GM12878 (cell line): Measurements from ENCODE around the gene RPS3A. TPM values are rescaled to one million over a fixed set of nuclear protein-coding genes. Genes with fewer than 3 reads are reported as not detected.

Experiments used
- ATAC-seq: fragments of 200-7000 bp; cut with Tn5 transposase; 3 replicates; pipeline ENCODE4 v1.9.1; 2020; ENCODE audit warnings: mild to moderate bottlenecking, moderate library complexity
- BruUV-seq: library from RNA; stranded (reverse); fragments of 400-500 nt; replicated peaks from 2 replicates; lab custom pipeline; 2021; lab: Mats Ljungman, UMichigan
- CTCF ChIA-PET: fragments of 300-600 bp; sonication (Branson Sonifier 250); formaldehyde crosslinking; extraction: SDS; loops from one replicate; lab custom pipeline; 2021; ENCODE audit warnings: inconsistent platforms; lab: Yijun Ruan, JAX
- POLR2A ChIA-PET: fragments of 350-600 bp; formaldehyde crosslinking; extraction: SDS; loops from one replicate; lab custom pipeline; 2021; ENCODE audit warnings: inconsistent platforms; lab: Charles Lee
- RAD21 ChIA-PET: fragments of 300-600 bp; sonication (Branson Sonifier 250); formaldehyde crosslinking; loops from one replicate; lab custom pipeline; 2023; ENCODE audit warnings: antibody characterized with exemption; ENCODE audit not compliant: unreplicated experiment; lab: Charles Lee
- SMC1A ChIA-PET: fragments of 300-600 bp; sonication (Branson Sonifier 250); formaldehyde crosslinking; loops from one replicate; lab custom pipeline; 2023; ENCODE audit not compliant: unreplicated experiment, uncharacterized antibody; lab: Charles Lee
- DNase-seq: peaks from one replicate; pipeline ENCODE4 v3.0.0-alpha.2; 2011; ENCODE audit warnings: low read depth, low spot score
- FAIRE-seq: peaks from 3 replicates; lab custom pipeline; 2011; peaks lifted over from hg19 to GRCh38; lab: Jason Lieb, UNC
- H2AFZ ChIP-seq: 2 replicates; pipeline ENCODE4 v1.6.0; 2011; ENCODE audit warnings: low read depth, low read length, control low read depth; ENCODE audit not compliant: control insufficient read depth
- H3K27ac ChIP-seq: 2 replicates; pipeline ENCODE4 v1.5.1; 2011; ENCODE audit warnings: control low read depth; ENCODE audit not compliant: control insufficient read depth, insufficient read depth
- H3K27me3 ChIP-seq, 2 experiments: replicated peaks in 1 of 2; 2 replicates each; pipeline versions ENCODE4 v1.6.0 to v1.6.1; 2011; ENCODE audit warnings: low read length in 1 of 2; ENCODE audit not compliant: control insufficient read depth in 2 of 2, insufficient read depth in 2 of 2
- H3K36me3 ChIP-seq, 2 experiments: 2 replicates each; pipeline ENCODE4 v1.5.1; 2011; ENCODE audit warnings: low read length in 1 of 2; ENCODE audit not compliant: control insufficient read depth in 2 of 2, insufficient read depth in 2 of 2
- H3K4me1 ChIP-seq: 2 replicates; pipeline ENCODE4 v1.6.1; 2011; ENCODE audit warnings: mild to moderate bottlenecking, low read length, moderate library complexity, mixed read lengths; ENCODE audit not compliant: control insufficient read depth, insufficient read depth
- H3K4me2 ChIP-seq: 2 replicates; pipeline ENCODE4 v1.6.0; 2011; ENCODE audit warnings: control low read depth; ENCODE audit not compliant: control insufficient read depth, insufficient read depth
- H3K4me3 ChIP-seq: fragments of 200-600 bp; sonication (generic); 2 replicates; pipeline ENCODE4 v1.5.1; 2016
- H3K79me2 ChIP-seq: 2 replicates; pipeline ENCODE4 v1.6.0; 2011; ENCODE audit warnings: low read length; ENCODE audit not compliant: control insufficient read depth, insufficient read depth
- H3K9ac ChIP-seq: 2 replicates; pipeline ENCODE4 v1.8.0; 2011; ENCODE audit warnings: low read length, control low read depth, mixed read lengths; ENCODE audit not compliant: control insufficient read depth, insufficient read depth
- H3K9me3 ChIP-seq: replicated peaks from 3 replicates; pipeline ENCODE4 v1.5.1; 2011; ENCODE audit warnings: mild to moderate bottlenecking, low read length; ENCODE audit not compliant: control insufficient read depth, insufficient read depth
- H4K20me1 ChIP-seq: 2 replicates; pipeline ENCODE4 v1.6.0; 2011; ENCODE audit not compliant: control insufficient read depth, insufficient read depth
- BCL11A ChIP-seq: IDR thresholded peaks from 2 replicates; pipeline ENCODE4 v1.6.1; 2011; ENCODE audit warnings: low read depth, low read length
- JUNB ChIP-seq: IDR thresholded peaks from 2 replicates; pipeline ENCODE4 v1.6.1; 2016; ENCODE audit warnings: antibody characterized with exemption, mild to moderate bottlenecking
- NR2C1 ChIP-seq: fragments of 450-650 bp; IDR thresholded peaks from 2 replicates; pipeline ENCODE4 v1.6.1; 2017; ENCODE audit warnings: antibody characterized with exemption, mild to moderate bottlenecking, moderate library complexity
- NRF1 ChIP-seq: conservative IDR thresholded peaks from 2 replicates; pipeline ENCODE4 v1.6.1; 2011; ENCODE audit warnings: mild to moderate bottlenecking, low read depth, low read length, improper control_type of control experiment
- POLR2A ChIP-seq: IDR thresholded peaks from 2 replicates; pipeline ENCODE4 v1.6.1; 2011; ENCODE audit warnings: low read depth, mild to moderate bottlenecking, low read length
- POLR2AphosphoS2 ChIP-seq: IDR thresholded peaks from 2 replicates; pipeline ENCODE4 v1.6.1; 2011; ENCODE audit warnings: low read depth, mild to moderate bottlenecking, low read length, improper control_type of control experiment, moderate library complexity
- RUNX3 ChIP-seq: IDR thresholded peaks from 2 replicates; pipeline ENCODE4 v1.6.1; 2012; ENCODE audit warnings: low read length, inconsistent platforms
- SMAD5 ChIP-seq: IDR thresholded peaks from 2 replicates; pipeline ENCODE4 v1.6.1; 2016; ENCODE audit warnings: antibody characterized with exemption, low read depth
- TCF12 ChIP-seq: IDR thresholded peaks from 2 replicates; pipeline ENCODE4 v1.6.1; 2011; ENCODE audit warnings: low read depth, mild to moderate bottlenecking, low read length
- WGBS: methylation state at CpG from one replicate; pipeline ENCODE4 v1.1.6; 2016; ENCODE audit warnings: low lambda C conversion rate; ENCODE audit not compliant: insufficient replicate concordance, insufficient coverage; ENCODE audit errors: missing lambda C conversion rate; 5-methylcytosine and 5-hydroxymethylcytosine counted together
- in situ Hi-C: fragments of 300-500 bp; cut with MboI; formaldehyde crosslinking; loops from 9 replicates; pipeline ENCODE4 v1.14.3; 2018; ENCODE audit warnings: mixed read lengths
- intact Hi-C: fragments of 100-400 bp; cut with micrococcal nuclease; formaldehyde crosslinking; loops from one replicate; pipeline ENCODE4 v1.14.2; 2022; ENCODE audit not compliant: unreplicated experiment
- polyA plus RNA-seq, 11 experiments: library from polyadenylated mRNA; depleted of rRNA in 4 of 11; unstranded in 6 of 11; stranded (reverse) in 5 of 11; fragments of >200 nt; fragmentation: Nextera tagmentation in 4 of 11; fragmentation: Illumina TruSeq in 1 of 11; extraction: Ambion mirVana in 4 of 11; extraction: Trizol in 1 of 11; gene quantifications; 1 replicate in 1 of 11; 2 replicates in 10 of 11; pipeline versions ENCODE4 v1.2.1 to v1.2.3, GENCODE V29; 2011 to 2016; ENCODE audit warnings: inconsistent platforms in 2 of 11, missing spikeins in 2 of 11, low read depth in 1 of 11
- total RNA-seq, 4 experiments: library from RNA; depleted of rRNA in 3 of 4; stranded (reverse); fragments of >200 nt in 3 of 4; fragmentation: Illumina TruSeq in 1 of 4; extraction: Trizol in 1 of 4; gene quantifications; 2 replicates each; pipeline versions ENCODE4 v1.2.1 to v1.2.3, GENCODE V29; 2013 to 2021
- TF ChIP-seq, protein P1 (sequence below): IDR thresholded peaks from 2 replicates; pipeline ENCODE4 v1.6.1; 2011; ENCODE audit warnings: mild to moderate bottlenecking, low read depth, low read length, moderate library complexity; ENCODE audit not compliant: insufficient replicate concordance
- TF ChIP-seq, protein P2 (sequence below): fragments of 450-650 bp; formaldehyde crosslinking; IDR thresholded peaks from 2 replicates; pipeline ENCODE4 v1.5.0; 2022; ENCODE audit warnings: mild to moderate bottlenecking, missing genetic modification characterization

The RPS3A gene
- total and polyA plus RNA-seq, 10 of the 15 experiments (the other 5 are each of a cell fraction or from before 2014, with no cell fraction given): 1,754 to 5,827 (median 3,527) TPM

- ChIA-PET SMC1A (interaction anchor here (1.2 to 1.4 kb wide), 2 partner anchors 9 to 100 kb away, joined by 5 to 7 read pairs; no protein-coding TSS in a partner anchor), POLR2A (interaction anchor here (0.6 to 1.0 kb wide), 3 partner anchors 12 to 1293 kb away, joined by 3 to 4 read pairs (median 4); no protein-coding TSS in a partner anchor), RAD21 (interaction anchor here (1.0 to 1.3 kb wide), 2 partner anchors 14 to 230 kb away, joined by 3 read pairs; partner anchors contain the start of gene RPS3A), CTCF (interaction anchor here (0.8 to 0.9 kb wide), 2 partner anchors 17 to 25 kb away, joined by 3 read pairs; no protein-coding TSS in a partner anchor)
- H4K20me1 ChIP-seq: no peaks in the 10 kb centered on the region
- no peak overlapping the region for H2AFZ ChIP-seq
- DNase-seq: no peak
- H3K4me2 ChIP-seq: no peak overlapping the region
- BruUV-seq: no TSS peak
- in situ Hi-C loops (loop anchor here (10.0 to 25.0 kb wide), 2 partner anchors 500 to 1673 kb away; partner anchors contain the start of genes ARFIP1 and TIGD4), intact Hi-C loops (no loop called here)
- H3K27ac ChIP-seq: no peak overlapping the region
- no peaks in the 10 kb centered on the region for H3K79me2 ChIP-seq
- no peaks in the 10 kb centered on the region for H3K9me3 ChIP-seq
- no peak for TF ChIP-seq POLR2AphosphoS2
- TF ChIP-seq POLR2A: peak; percentile 38; the same call in 1 of the 2 replicates
- H3K36me3 ChIP-seq: peaks cover 2 to 3% of the 10 kb centered on the region in 2 experiments
- WGBS: 77% methylated on average over 3 of the region's 3 CpGs
- ATAC-seq: no peak; the same call in 2 of the 3 replicates
- no peak overlapping the region for H3K4me3 ChIP-seq
- no peaks in the 10 kb centered on the region for H3K27me3 ChIP-seq
- FAIRE-seq: no peak
- H3K4me1 ChIP-seq: no peaks in the 10 kb centered on the region
- no peak overlapping the region for H3K9ac ChIP-seq
Measured at GRCh38 chr4:151114338-151114737, 14.9 kb downstream of the RPS3A start.

GRCh38 chr4:151114986-151115385, 15.6 kb downstream of the RPS3A start:
- no peak overlapping the region for H3K4me2 ChIP-seq
- ChIA-PET RAD21 (interaction anchor here (1.0 to 1.3 kb wide), 2 partner anchors 15 to 231 kb away, joined by 3 read pairs; partner anchors contain the start of gene RPS3A), CTCF (interaction anchor here (0.7 to 0.9 kb wide), 2 partner anchors 13 to 25 kb away, joined by 3 read pairs; no protein-coding TSS in a partner anchor), SMC1A (interaction anchor here (1.2 to 1.4 kb wide), 2 partner anchors 10 to 101 kb away, joined by 5 to 7 read pairs; no protein-coding TSS in a partner anchor), POLR2A (no interaction called here)
- no peak overlapping the region for H2AFZ ChIP-seq
- H3K9ac ChIP-seq: no peak overlapping the region
- no peaks in the 10 kb centered on the region for H3K4me1 ChIP-seq
- no peaks in the 10 kb centered on the region for H3K27me3 ChIP-seq
- H4K20me1 ChIP-seq: no peaks in the 10 kb centered on the region
- no TSS peak for BruUV-seq
- no peak for ATAC-seq
- no peak overlapping the region for H3K4me3 ChIP-seq
- no peaks in the 10 kb centered on the region for H3K9me3 ChIP-seq
- no peaks in the 10 kb centered on the region for H3K79me2 ChIP-seq
- WGBS: 98% methylated on average over 5 of the region's 5 CpGs
- TF ChIP-seq TCF12: no peak
- TF ChIP-seq BCL11A: no peak
- no peak for TF ChIP-seq NRF1
- TF ChIP-seq, protein P1, sequence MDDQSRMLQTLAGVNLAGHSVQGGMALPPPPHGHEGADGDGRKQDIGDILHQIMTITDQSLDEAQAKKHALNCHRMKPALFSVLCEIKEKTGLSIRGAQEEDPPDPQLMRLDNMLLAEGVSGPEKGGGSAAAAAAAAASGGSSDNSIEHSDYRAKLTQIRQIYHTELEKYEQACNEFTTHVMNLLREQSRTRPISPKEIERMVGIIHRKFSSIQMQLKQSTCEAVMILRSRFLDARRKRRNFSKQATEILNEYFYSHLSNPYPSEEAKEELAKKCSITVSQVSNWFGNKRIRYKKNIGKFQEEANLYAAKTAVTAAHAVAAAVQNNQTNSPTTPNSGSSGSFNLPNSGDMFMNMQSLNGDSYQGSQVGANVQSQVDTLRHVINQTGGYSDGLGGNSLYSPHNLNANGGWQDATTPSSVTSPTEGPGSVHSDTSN: no peak
- no peak for TF ChIP-seq JUNB
- TF ChIP-seq NR2C1: no peak
- TF ChIP-seq, protein P2, sequence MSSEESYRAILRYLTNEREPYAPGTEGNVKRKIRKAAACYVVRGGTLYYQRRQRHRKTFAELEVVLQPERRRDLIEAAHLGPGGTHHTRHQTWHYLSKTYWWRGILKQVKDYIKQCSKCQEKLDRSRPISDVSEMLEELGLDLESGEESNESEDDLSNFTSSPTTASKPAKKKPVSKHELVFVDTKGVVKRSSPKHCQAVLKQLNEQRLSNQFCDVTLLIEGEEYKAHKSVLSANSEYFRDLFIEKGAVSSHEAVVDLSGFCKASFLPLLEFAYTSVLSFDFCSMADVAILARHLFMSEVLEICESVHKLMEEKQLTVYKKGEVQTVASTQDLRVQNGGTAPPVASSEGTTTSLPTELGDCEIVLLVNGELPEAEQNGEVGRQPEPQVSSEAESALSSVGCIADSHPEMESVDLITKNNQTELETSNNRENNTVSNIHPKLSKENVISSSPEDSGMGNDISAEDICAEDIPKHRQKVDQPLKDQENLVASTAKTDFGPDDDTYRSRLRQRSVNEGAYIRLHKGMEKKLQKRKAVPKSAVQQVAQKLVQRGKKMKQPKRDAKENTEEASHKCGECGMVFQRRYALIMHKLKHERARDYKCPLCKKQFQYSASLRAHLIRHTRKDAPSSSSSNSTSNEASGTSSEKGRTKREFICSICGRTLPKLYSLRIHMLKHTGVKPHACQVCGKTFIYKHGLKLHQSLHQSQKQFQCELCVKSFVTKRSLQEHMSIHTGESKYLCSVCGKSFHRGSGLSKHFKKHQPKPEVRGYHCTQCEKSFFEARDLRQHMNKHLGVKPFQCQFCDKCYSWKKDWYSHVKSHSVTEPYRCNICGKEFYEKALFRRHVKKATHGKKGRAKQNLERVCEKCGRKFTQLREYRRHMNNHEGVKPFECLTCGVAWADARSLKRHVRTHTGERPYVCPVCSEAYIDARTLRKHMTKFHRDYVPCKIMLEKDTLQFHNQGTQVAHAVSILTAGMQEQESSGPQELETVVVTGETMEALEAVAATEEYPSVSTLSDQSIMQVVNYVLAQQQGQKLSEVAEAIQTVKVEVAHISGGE (CRISPR knock-in tag): no peak
- TF ChIP-seq SMAD5: no peak
- no peak for TF ChIP-seq RUNX3
- DNase-seq: no peak
- H3K36me3 ChIP-seq: peaks cover 2 to 3% of the 10 kb centered on the region in 2 experiments
- no peak for FAIRE-seq
- in situ Hi-C loops: loop anchor here (10.0 to 25.0 kb wide), 2 partner anchors 500 to 1672 kb away; partner anchors contain the start of genes ARFIP1 and TIGD4
- intact Hi-C loops: loop anchor here (5.0 kb wide), 1 partner anchor 497 kb away; no protein-coding TSS in a partner anchor
- H3K27ac ChIP-seq: no peak overlapping the region
